NCI-H2081 (cell line): ENCODE measurements around the gene ERBIN.

Experiments used
- DNase-seq, 2 experiments: peaks; one replicate each; lab custom pipeline; 2025; lab: John Stamatoyannopoulos, UW

Gene ERBIN

DNA sequence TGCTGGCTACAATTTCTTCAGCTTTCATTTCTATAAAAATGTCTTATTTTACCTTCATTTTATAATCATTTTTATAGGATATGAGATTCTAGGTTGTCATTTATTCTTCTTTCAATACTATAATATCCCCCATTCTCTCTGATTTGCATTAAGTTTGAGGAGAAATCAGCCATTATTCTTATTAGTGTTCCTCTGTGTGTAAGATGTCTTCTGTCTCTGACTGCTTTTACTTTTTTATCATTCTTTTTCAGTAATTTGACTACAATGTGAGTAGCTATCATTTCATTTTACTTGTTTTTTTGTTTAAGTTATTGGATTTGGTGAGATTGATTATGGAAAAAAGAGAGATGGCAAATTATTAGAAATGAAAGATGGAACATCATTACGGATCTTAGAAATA is 204.1 kb downstream of the ERBIN start:
- no peak for DNase-seq
